MM.1S (cell line): ENCODE measurements around the gene ELL.
A peak's percentile ranks its signal among the peaks of the same experiment; 100 is the strongest.

Source experiments
- DNase-seq: peaks from one replicate; pipeline ENCODE4 v3.0.0-alpha.2; 2015
- H2AFZ ChIP-seq: fragments of 300-600 bp; sonication (generic); 2 replicates; pipeline ENCODE4 v1.6.0; 2016; ENCODE audit warnings: antibody characterized with exemption, low read length
- H3F3A ChIP-seq: fragments of 300-600 bp; sonication (generic); 2 replicates; pipeline ENCODE4 v1.6.1; 2016; ENCODE audit warnings: mild to moderate bottlenecking, antibody characterized with exemption, low read length, moderate library complexity, mixed read lengths; ENCODE audit not compliant: insufficient read depth
- H3K27ac ChIP-seq: fragments of 300-600 bp; sonication (generic); 2 replicates; pipeline ENCODE4 v1.5.1; 2016; ENCODE audit warnings: mild to moderate bottlenecking, low read length
- H3K27me3 ChIP-seq: fragments of 300-600 bp; sonication (generic); replicated peaks from 2 replicates; pipeline ENCODE4 v1.6.0; 2016; ENCODE audit warnings: low read length; ENCODE audit not compliant: insufficient read depth
- H3K36me3 ChIP-seq: fragments of 300-600 bp; sonication (generic); replicated peaks from 2 replicates; pipeline ENCODE4 v1.6.1; 2016; ENCODE audit warnings: mild to moderate bottlenecking, low read length, mixed read lengths; ENCODE audit not compliant: insufficient read depth
- H3K4me1 ChIP-seq: fragments of 300-600 bp; sonication (generic); 2 replicates; pipeline ENCODE4 v1.6.1; 2016; ENCODE audit warnings: low read length, mixed read lengths
- H3K4me2 ChIP-seq: fragments of 300-600 bp; sonication (generic); 2 replicates; pipeline ENCODE4 v1.6.0; 2016; ENCODE audit warnings: low read depth, low read length
- H3K4me3 ChIP-seq: fragments of 300-600 bp; sonication (generic); 2 replicates; pipeline ENCODE4 v1.5.1; 2016; ENCODE audit warnings: low read length, mixed read lengths
- H3K79me2 ChIP-seq: fragments of 300-600 bp; sonication (generic); 2 replicates; pipeline ENCODE4 v1.6.1; 2016; ENCODE audit warnings: mixed run types, low read length, mixed read lengths
- H3K9ac ChIP-seq: fragments of 300-600 bp; sonication (generic); 2 replicates; pipeline ENCODE4 v1.6.1; 2016; ENCODE audit warnings: low read length, mixed read lengths
- H3K9me2 ChIP-seq: fragments of 300-600 bp; sonication (generic); replicated peaks from 2 replicates; pipeline ENCODE4 v1.6.1; 2016; ENCODE audit warnings: mild to moderate bottlenecking, low read length, mixed read lengths; ENCODE audit not compliant: insufficient read depth
- H3K9me3 ChIP-seq: fragments of 300-600 bp; sonication (generic); replicated peaks from 2 replicates; pipeline ENCODE4 v1.6.1; 2016; ENCODE audit warnings: mild to moderate bottlenecking, low read length, mixed read lengths; ENCODE audit not compliant: insufficient read depth
- H4K20me1 ChIP-seq: fragments of 300-600 bp; sonication (generic); 2 replicates; pipeline ENCODE4 v1.6.1; 2016; ENCODE audit warnings: mild to moderate bottlenecking, low read length, moderate library complexity, mixed read lengths; ENCODE audit not compliant: insufficient read depth
- EZH2 ChIP-seq: fragments of 300-600 bp; sonication (generic); optimal IDR thresholded peaks from 2 replicates; pipeline ENCODE3; 2017; ENCODE audit warnings: low read depth, mild to moderate bottlenecking, antibody characterized with exemption, low read length, mixed read lengths
- EZH2phosphoT487 ChIP-seq: fragments of 300-600 bp; sonication (generic); IDR thresholded peaks from 2 replicates; pipeline ENCODE4 v1.6.1; 2018; ENCODE audit warnings: antibody characterized with exemption, low read length
- TF ChIP-seq, protein P1 (sequence below): fragments of 300-600 bp; sonication (generic); IDR thresholded peaks from 2 replicates; pipeline ENCODE4 v1.5.1; 2016; ENCODE audit warnings: antibody characterized with exemption, low read length, mixed read lengths

The ELL gene

GRCh38 chr19:18436671-18437490 lies 85.0 kb downstream of the ELL start:
- H3K9ac ChIP-seq = no peak overlapping the region
- H3K36me3 ChIP-seq = no peaks in the 10 kb centered on the region
- H4K20me1 ChIP-seq = no peaks in the 10 kb centered on the region
- H3K4me1 ChIP-seq = no peaks in the 10 kb centered on the region
- H3K27me3 ChIP-seq = peaks cover 16% of the 10 kb centered on the region; the same call in 1 of the 2 replicates
- H3K4me3 ChIP-seq = 0 out of 2 replicates have a peak overlapping the region, but pooled peaks have one; percentile 31
- DNase-seq = peak; percentile 30
- no peak overlapping the region for H3K27ac ChIP-seq
- no peak overlapping the region for H2AFZ ChIP-seq
- TF ChIP-seq EZH2 = no peak
- no peak for TF ChIP-seq EZH2phosphoT487
- TF ChIP-seq, protein P1, sequence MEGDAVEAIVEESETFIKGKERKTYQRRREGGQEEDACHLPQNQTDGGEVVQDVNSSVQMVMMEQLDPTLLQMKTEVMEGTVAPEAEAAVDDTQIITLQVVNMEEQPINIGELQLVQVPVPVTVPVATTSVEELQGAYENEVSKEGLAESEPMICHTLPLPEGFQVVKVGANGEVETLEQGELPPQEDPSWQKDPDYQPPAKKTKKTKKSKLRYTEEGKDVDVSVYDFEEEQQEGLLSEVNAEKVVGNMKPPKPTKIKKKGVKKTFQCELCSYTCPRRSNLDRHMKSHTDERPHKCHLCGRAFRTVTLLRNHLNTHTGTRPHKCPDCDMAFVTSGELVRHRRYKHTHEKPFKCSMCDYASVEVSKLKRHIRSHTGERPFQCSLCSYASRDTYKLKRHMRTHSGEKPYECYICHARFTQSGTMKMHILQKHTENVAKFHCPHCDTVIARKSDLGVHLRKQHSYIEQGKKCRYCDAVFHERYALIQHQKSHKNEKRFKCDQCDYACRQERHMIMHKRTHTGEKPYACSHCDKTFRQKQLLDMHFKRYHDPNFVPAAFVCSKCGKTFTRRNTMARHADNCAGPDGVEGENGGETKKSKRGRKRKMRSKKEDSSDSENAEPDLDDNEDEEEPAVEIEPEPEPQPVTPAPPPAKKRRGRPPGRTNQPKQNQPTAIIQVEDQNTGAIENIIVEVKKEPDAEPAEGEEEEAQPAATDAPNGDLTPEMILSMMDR = no peak
- H3F3A ChIP-seq = peaks cover 17% of the 10 kb centered on the region; the same call in 1 of the 2 replicates
- no peaks in the 10 kb centered on the region for H3K9me2 ChIP-seq
- H3K4me2 ChIP-seq = peak overlapping the region; percentile 55; the same call in 1 of the 2 replicates
- no peaks in the 10 kb centered on the region for H3K79me2 ChIP-seq
- no peaks in the 10 kb centered on the region for H3K9me3 ChIP-seq

GRCh38 chr19:18435842-18436670 lies 85.8 kb downstream of the ELL start:
- Histone ChIP-seq H3K9me2 (no peaks in the 10 kb centered on the region), H4K20me1 (no peaks in the 10 kb centered on the region), H2AFZ (no peak overlapping the region), H3K4me3 (no peak overlapping the region), H3F3A (peaks cover 14% of the 10 kb centered on the region; the same call in 1 of the 2 replicates), H3K4me2 (no peak overlapping the region), H3K27ac (no peak overlapping the region), H3K36me3 (no peaks in the 10 kb centered on the region), H3K4me1 (no peaks in the 10 kb centered on the region), H3K9me3 (no peaks in the 10 kb centered on the region), H3K79me2 (no peaks in the 10 kb centered on the region), H3K9ac (no peak overlapping the region), H3K27me3 (peaks cover 16% of the 10 kb centered on the region; the same call in 1 of the 2 replicates)
- TF ChIP-seq EZH2 = no peak
- TF ChIP-seq, protein P1 = no peak
- no peak for TF ChIP-seq EZH2phosphoT487
- no peak for DNase-seq

GRCh38 chr19:18435178-18435841 lies 86.6 kb downstream of the ELL start:
- Histone ChIP-seq H3K4me3 (no peak overlapping the region), H3K27ac (no peak overlapping the region), H3K9me2 (no peaks in the 10 kb centered on the region), H3F3A (peaks cover 9% of the 10 kb centered on the region; the same call in 1 of the 2 replicates), H3K36me3 (no peaks in the 10 kb centered on the region), H3K79me2 (no peaks in the 10 kb centered on the region), H3K4me2 (no peak overlapping the region), H3K4me1 (no peaks in the 10 kb centered on the region), H4K20me1 (no peaks in the 10 kb centered on the region), H3K9me3 (no peaks in the 10 kb centered on the region), H3K9ac (no peak overlapping the region), H2AFZ (no peak overlapping the region), H3K27me3 (peaks cover 16% of the 10 kb centered on the region; the same call in 1 of the 2 replicates)
- DNase-seq = no peak
- TF ChIP-seq EZH2phosphoT487 (no peak), EZH2 (no peak)
- TF ChIP-seq, protein P1 = no peak
